HEK293 (cell line): ENCODE data around the gene EDA2R.

ENCODE experiments used
- CTCF ChIA-PET: fragments of 350-600 bp; formaldehyde crosslinking; extraction: SDS; loops from one replicate; lab custom pipeline; 2021; ENCODE audit warnings: antibody characterized with exemption; lab: Yijun Ruan, JAX
- POLR2A ChIA-PET: fragments of 300-600 bp; formaldehyde crosslinking; extraction: SDS; loops from one replicate; lab custom pipeline; 2020; ENCODE audit warnings: antibody characterized with exemption, inconsistent platforms; lab: Yijun Ruan, JAX
- H3K27ac ChIP-seq: fragments of 200-500 bp; sonication (Bioruptor generic); 2 replicates; pipeline ENCODE4 v1.5.1; 2014; ENCODE audit warnings: low read depth, low read length, control low read depth, inconsistent platforms; ENCODE audit errors: extremely low read depth
- H3K36me3 ChIP-seq, 2 experiments: fragments of 200-500 bp in 1 of 2; sonication (Bioruptor generic) in 1 of 2; 1 replicate in 1 of 2; 2 replicates in 1 of 2; pipeline ENCODE4 v1.5.1; 2014 to 2017; ENCODE audit warnings: inconsistent platforms in 2 of 2, low read length in 2 of 2; ENCODE audit not compliant: control insufficient read depth in 2 of 2, insufficient read depth in 1 of 2
- H3K4me1 ChIP-seq: fragments of 200-500 bp; sonication (Bioruptor generic); 2 replicates; pipeline ENCODE4 v1.5.1; 2014; ENCODE audit warnings: mild to moderate bottlenecking, low read length, inconsistent platforms; ENCODE audit not compliant: control insufficient read depth, insufficient read depth
- H3K4me3 ChIP-seq: 2 replicates; pipeline ENCODE4 v1.5.1; 2011; ENCODE audit warnings: low read depth, mild to moderate bottlenecking, control low read depth, low read length, moderate library complexity
- H3K9me3 ChIP-seq: fragments of 200-500 bp; sonication (Bioruptor generic); 2 replicates; pipeline ENCODE4 v1.5.1; 2014; ENCODE audit warnings: low read depth, low read length, inconsistent platforms; ENCODE audit not compliant: control insufficient read depth, insufficient read depth
- KLF1 ChIP-seq: fragments of 450-650 bp; formaldehyde crosslinking; IDR thresholded peaks from 2 replicates; pipeline ENCODE4 v1.5.1; 2016; ENCODE audit warnings: missing biosample characterization, missing genetic modification characterization
- KLF17 ChIP-seq: fragments of 450-650 bp; formaldehyde crosslinking; IDR thresholded peaks from 2 replicates; pipeline ENCODE4 v1.5.1; 2016; ENCODE audit warnings: missing biosample characterization, missing genetic modification characterization
- REST ChIP-seq: fragments of 450-650 bp; formaldehyde crosslinking; IDR thresholded peaks from 2 replicates; pipeline ENCODE4 v1.5.1; 2016; ENCODE audit warnings: missing biosample characterization, missing genetic modification characterization
- ZBTB10 ChIP-seq: fragments of 450-650 bp; formaldehyde crosslinking; IDR thresholded peaks from 2 replicates; pipeline ENCODE4 v1.5.1; 2016; ENCODE audit warnings: missing biosample characterization, missing genetic modification characterization
- ZBTB11 ChIP-seq: fragments of 450-650 bp; formaldehyde crosslinking; conservative IDR thresholded peaks from 2 replicates; pipeline ENCODE4 v1.5.1; 2016; ENCODE audit warnings: low read depth, missing biosample characterization, missing genetic modification characterization
- ZBTB20 ChIP-seq: fragments of 450-650 bp; formaldehyde crosslinking; IDR thresholded peaks from 2 replicates; pipeline ENCODE4 v1.5.1; 2016; ENCODE audit warnings: missing biosample characterization, missing genetic modification characterization
- ZNF266 ChIP-seq: fragments of 450-650 bp; formaldehyde crosslinking; IDR thresholded peaks from 2 replicates; pipeline ENCODE4 v1.5.1; 2016; ENCODE audit warnings: missing biosample characterization, missing genetic modification characterization, low read depth
- ZNF473 ChIP-seq: fragments of 450-650 bp; formaldehyde crosslinking; IDR thresholded peaks from 2 replicates; pipeline ENCODE4 v1.5.1; 2017; ENCODE audit warnings: missing biosample characterization, missing genetic modification characterization
- ZNF529 ChIP-seq: fragments of 450-650 bp; formaldehyde crosslinking; IDR thresholded peaks from 2 replicates; pipeline ENCODE4 v1.5.1; 2017; ENCODE audit warnings: missing genetic modification characterization, missing biosample characterization; ENCODE audit not compliant: insufficient replicate concordance
- ZNF561 ChIP-seq: fragments of 450-650 bp; IDR thresholded peaks from 2 replicates; pipeline ENCODE4 v1.5.1; 2018; ENCODE audit warnings: missing biosample characterization, missing genetic modification characterization, borderline replicate concordance
- ZSCAN16 ChIP-seq: fragments of 450-650 bp; formaldehyde crosslinking; IDR thresholded peaks from 2 replicates; pipeline ENCODE4 v1.5.1; 2016; ENCODE audit warnings: missing biosample characterization, missing genetic modification characterization

EDA2R gene

GRCh38 chrX:66672106-66672505 is 33.2 kb upstream of the EDA2R start:
- POLR2A ChIA-PET: no interaction called here
- no peaks in the 10 kb centered on the region for H3K4me1 ChIP-seq
- no peak overlapping the region for H3K27ac ChIP-seq
- CTCF ChIA-PET: no interaction called here
- H3K36me3 ChIP-seq: no peaks in the 10 kb centered on the region
- no peaks in the 10 kb centered on the region; the same call in 1 of the 2 replicates for H3K9me3 ChIP-seq
- no peak overlapping the region for H3K4me3 ChIP-seq
- TF ChIP-seq ZBTB11 (no peak), KLF1 (no peak), ZSCAN16 (tag by site-specific recombination) (no peak), ZBTB10 (no peak), ZBTB20 (tag by site-specific recombination) (no peak), KLF17 (tag by site-specific recombination) (no peak), ZNF266 (tag by site-specific recombination) (no peak), ZNF529 (tag by site-specific recombination) (no peak), ZNF473 (no peak)

GRCh38 chrX:66654411-66654810 is 15.5 kb upstream of the EDA2R start:
- H3K9me3 ChIP-seq: peaks cover 6% of the 10 kb centered on the region
- no peak for TF ChIP-seq ZNF561 (tag by site-specific recombination)
- TF ChIP-seq REST (tag by site-specific recombination): peak; percentile 86
- H3K36me3 ChIP-seq: no peaks in the 10 kb centered on the region
- H3K4me3 ChIP-seq: no peak overlapping the region
- no peak overlapping the region for H3K27ac ChIP-seq
- ChIA-PET CTCF (interaction anchor here (0.6 kb wide), 1 partner anchor 453 kb away, joined by 3 read pairs; no protein-coding TSS in a partner anchor), POLR2A (no interaction called here)
- no peaks in the 10 kb centered on the region for H3K4me1 ChIP-seq
